CD4-positive, alpha-beta T cell treated with Interleukin-6 at 100 ng/mL for 8 hours (primary cell): Measurements from ENCODE around the gene OPN3.
"Not testable (repeated sequence)": the region's sequence is repeated elsewhere in the genome, so short reads cannot be mapped to it uniquely, and the experiment has no call there.

Experiments
- DNase-seq: peaks from one replicate; pipeline ENCODE4 v3.0.0-alpha.2; 2020; ENCODE audit warnings: mixed read lengths, low spot score

OPN3 gene

GRCh38 chr1:241640149-241640866, at the start of gene OPN3, which contains the start of gene CHML:
Gene OPN3, minus strand, starts transcription at chr1:241640369. Its CDS starts 115 bp downstream, at chr1:241640254.
Gene CHML, minus strand, starts transcription at chr1:241640369. Its CDS starts 4,603 bp downstream, at chr1:241635766.
- DNase-seq: peak; percentile 92

GRCh38 chr1:241688940-241689368, 48.8 kb upstream of the OPN3 start:
- DNase-seq: no peak

- no peak for DNase-seq
Measured at GRCh38 chr1:241684108-241684507, 43.9 kb upstream of the OPN3 start.

- DNase-seq: no peak
Measured at GRCh38 chr1:241682921-241683320, 42.8 kb upstream of the OPN3 start.

- DNase-seq: not testable (repeated sequence)
Measured at GRCh38 chr1:241681861-241682448, 41.8 kb upstream of the OPN3 start.

GRCh38 chr1:241679961-241680360, 39.8 kb upstream of the OPN3 start:
- no peak for DNase-seq

- DNase-seq: no peak
Measured at GRCh38 chr1:241679404-241679803, 39.2 kb upstream of the OPN3 start.

- DNase-seq: no peak
Measured at GRCh38 chr1:241678536-241678935, 38.4 kb upstream of the OPN3 start.

GRCh38 chr1:241677201-241677600, 37.0 kb upstream of the OPN3 start:
- DNase-seq: peak; percentile 67

GRCh38 chr1:241675983-241676382, 35.8 kb upstream of the OPN3 start:
- DNase-seq: no peak

GRCh38 chr1:241674805-241675384, 34.7 kb upstream of the OPN3 start:
- no peak for DNase-seq

GRCh38 chr1:241672301-241672700, 32.1 kb upstream of the OPN3 start:
- no peak for DNase-seq

GRCh38 chr1:241666419-241666818, 26.2 kb upstream of the OPN3 start:
- DNase-seq: no peak

GRCh38 chr1:241660424-241660972, 20.3 kb upstream of the OPN3 start:
- no peak for DNase-seq

- DNase-seq: not testable (repeated sequence)
Measured at GRCh38 chr1:241659016-241659415, 18.8 kb upstream of the OPN3 start.

- DNase-seq: no peak
Measured at GRCh38 chr1:241658081-241658793, 18.1 kb upstream of the OPN3 start.

GRCh38 chr1:241654641-241655040, 14.5 kb upstream of the OPN3 start:
- DNase-seq: no peak

GRCh38 chr1:241654019-241654418, 13.8 kb upstream of the OPN3 start:
- no peak for DNase-seq

- no peak for DNase-seq
Measured at GRCh38 chr1:241652012-241652411, 11.8 kb upstream of the OPN3 start, which contains the start of gene WDR64. Gene WDR64, plus strand, starts transcription at chr1:241652281. Its CDS starts 204 bp downstream, at chr1:241652485.

- DNase-seq: no peak
Measured at GRCh38 chr1:241648159-241648558, 8.0 kb upstream of the OPN3 start.

- DNase-seq: no peak
Measured at GRCh38 chr1:241647658-241648057, 7.5 kb upstream of the OPN3 start.

GRCh38 chr1:241646201-241646600, 6.0 kb upstream of the OPN3 start:
- DNase-seq: no peak
